Measurements from ENCODE around the gene WARS2.

The WARS2 gene

GRCh38 chr1:119015547-119015946 lies 124.9 kb downstream of the WARS2 start:
- DNase-seq (ENCODE audit: low spot score): no peak

DNA sequence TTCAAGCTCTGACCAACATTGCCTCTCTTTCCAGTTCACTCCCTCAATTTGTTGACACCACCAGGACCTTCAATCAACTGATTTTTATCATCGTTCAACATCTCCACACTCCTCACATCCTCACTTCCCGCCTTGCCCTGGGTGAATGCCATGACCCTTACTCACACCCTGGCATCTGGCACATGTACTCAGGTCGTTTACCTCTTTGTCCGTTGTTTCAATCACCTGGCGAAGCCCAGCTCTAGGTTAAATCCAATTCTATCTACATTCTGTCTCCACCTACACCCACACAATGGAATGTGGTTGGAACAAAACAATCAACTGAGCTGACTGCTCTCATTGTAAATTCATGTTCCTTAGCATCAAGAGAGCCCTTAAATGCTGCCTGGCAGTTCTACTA lies 128.1 kb downstream of the WARS2 start:
- DNase-seq (ENCODE audit: low spot score): no peak

GRCh38 chr1:119011706-119012105 lies 128.7 kb downstream of the WARS2 start:
- DNase-seq (ENCODE audit: low spot score): no peak

- DNase-seq (ENCODE audit: low spot score): no peak
Measured at GRCh38 chr1:119011116-119011515, 129.3 kb downstream of the WARS2 start.

DNA sequence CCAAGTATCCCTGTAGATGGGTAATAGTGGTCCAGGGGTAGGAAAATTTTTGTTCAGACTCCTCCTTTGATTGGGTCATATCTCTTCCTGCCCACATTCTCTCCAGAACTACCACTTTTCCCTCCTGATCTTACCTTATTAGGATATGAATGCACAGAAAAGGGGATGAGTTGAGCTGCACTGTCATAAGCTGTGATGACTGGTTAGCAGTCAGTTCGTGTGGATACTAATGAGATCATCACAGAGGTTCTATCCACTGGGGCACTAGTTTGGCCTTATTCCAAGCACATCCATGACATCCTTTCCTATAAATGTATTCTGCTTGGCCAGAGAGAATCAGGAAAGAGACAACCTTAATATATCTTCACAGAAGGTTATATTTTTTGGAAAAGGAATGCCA lies 130.3 kb downstream of the WARS2 start:
- DNase-seq (ENCODE audit: low spot score): no peak

DNA sequence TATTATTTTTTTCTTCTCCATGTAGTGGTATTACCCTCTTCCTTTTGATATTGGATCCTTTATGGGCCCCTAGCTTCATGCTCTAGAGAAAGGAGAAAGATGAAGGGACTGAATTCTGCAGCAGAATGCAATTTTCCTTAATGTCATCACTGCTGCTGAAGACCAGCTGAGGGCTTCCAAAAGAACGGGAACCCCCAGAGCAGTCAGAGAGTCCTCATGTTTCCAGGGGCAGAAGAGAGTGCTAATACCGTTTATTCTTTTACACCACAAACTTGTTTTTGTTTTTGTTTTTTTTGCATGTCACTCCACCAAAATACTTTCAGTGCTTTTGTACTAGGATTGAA lies 131.2 kb downstream of the WARS2 start:
- DNase-seq (ENCODE audit: low spot score): no peak

DNA sequence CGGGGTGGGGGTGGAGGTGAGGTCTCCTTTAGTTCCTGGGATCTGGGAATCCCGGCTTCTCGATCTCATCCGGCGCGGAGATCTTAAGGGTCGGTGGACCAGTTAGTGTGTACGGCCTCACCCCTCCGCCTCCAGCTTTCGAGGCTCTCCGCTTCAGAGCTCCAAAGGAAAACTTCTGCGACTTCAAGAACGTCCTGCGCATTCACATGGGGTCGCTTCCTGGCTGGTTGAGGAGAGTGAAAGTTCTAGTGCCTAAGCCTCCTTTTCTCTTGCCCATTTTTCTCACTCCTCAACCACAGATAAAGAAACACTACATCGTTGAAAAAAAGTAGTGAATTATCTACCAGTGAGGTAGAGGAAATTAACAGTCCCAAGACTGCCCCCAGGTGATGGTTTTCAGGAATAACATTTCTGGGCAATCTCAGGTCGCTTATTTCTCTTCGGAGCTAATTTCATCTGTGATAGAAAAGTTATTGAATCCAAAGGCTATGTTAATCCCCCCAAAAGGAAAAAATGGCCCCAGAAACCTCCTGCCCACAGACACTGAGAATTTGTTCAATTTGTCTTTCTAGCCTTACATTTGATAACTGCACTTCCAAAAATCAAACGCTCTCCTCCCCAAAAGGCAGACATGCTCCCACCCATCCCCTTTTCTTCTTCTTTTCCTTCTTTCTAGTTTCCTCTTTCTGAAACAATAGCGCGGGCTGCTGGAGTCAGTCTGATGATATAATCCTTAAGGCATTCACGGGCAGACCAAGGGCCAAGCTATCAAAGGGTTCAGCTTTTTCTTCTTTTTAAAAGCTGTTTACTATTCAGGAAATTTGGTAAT lies 131.8 kb downstream of the WARS2 start:
- DNase-seq (ENCODE audit: low spot score): peak; percentile 83

- no peak for DNase-seq (ENCODE audit: low spot score)
Measured at GRCh38 chr1:119007670-119008482, 132.6 kb downstream of the WARS2 start.

DNA sequence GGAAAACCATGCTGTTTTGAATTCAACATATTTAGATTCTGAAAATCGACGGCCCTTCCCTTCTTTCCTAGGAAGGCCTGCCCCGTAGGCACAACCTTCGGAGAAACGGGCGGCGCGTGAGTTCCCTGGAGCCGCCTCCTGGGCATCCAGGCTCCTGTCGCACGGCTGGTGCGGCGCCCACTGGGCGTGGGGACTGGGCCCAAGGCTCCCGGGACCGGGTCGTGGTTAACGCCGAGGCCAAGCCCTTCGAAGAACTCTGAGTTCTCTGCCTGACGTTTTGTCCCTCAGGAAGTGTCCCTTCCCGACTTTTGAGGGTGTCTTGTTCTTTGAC lies 133.1 kb downstream of the WARS2 start:
- DNase-seq (ENCODE audit: low spot score): no peak

GRCh38 chr1:119006406-119007279 lies 133.8 kb downstream of the WARS2 start:
- DNase-seq (ENCODE audit: low spot score): no peak

DNA sequence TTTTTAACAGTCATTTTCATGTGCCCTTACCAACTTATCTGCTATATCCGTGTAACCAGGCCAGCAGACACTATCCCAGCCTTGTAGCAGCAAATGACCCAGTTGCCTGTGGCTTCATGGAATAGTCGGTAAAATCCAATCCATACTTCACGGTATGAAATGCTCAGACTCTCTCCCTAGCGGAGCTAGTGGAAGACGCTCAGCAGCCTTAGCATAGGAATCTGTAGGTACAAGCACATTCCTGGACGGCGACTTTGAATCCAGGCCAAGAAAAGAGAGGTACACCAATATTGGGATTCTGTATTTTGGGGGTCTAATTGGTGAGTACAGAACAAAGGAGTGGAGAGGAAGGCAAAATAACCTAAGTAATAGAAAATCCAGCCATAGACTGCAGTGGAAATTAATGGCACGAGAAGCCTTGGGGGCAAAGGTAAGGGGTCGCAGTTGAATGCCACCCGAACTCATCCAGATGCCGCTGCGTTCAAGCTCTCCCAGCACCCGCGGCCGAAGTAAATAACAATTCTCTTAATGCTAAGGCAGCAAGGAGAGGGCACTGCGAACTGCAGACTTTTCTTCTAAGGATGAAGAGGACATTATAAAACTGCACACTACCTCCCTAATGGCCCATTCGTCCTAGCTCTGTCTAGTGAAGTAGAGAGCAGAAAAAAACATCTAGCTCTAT lies 134.6 kb downstream of the WARS2 start:
- DNase-seq (ENCODE audit: low spot score): no peak

- no peak for DNase-seq (ENCODE audit: low spot score)
Measured at GRCh38 chr1:119004781-119005180, 135.7 kb downstream of the WARS2 start.

DNA sequence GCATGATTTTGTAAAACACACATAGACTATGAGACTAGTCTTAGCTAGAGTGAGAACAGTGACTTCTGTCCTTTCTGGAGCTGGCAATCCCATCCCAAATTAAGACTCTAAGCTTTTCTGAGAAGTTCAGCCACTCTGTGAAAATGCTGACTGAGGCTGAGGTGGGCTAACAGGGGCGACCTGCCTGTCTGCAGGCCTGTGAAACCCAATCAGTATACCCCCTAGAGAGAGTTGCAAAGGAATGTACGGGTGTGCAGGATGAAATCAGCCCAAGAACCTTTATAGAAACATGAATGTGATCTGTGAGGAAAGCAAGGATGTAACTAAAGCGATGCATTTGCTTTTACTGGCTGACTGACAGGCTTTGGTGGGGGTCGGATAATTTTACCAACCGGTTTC lies 136.3 kb downstream of the WARS2 start:
- DNase-seq (ENCODE audit: low spot score): no peak

DNA sequence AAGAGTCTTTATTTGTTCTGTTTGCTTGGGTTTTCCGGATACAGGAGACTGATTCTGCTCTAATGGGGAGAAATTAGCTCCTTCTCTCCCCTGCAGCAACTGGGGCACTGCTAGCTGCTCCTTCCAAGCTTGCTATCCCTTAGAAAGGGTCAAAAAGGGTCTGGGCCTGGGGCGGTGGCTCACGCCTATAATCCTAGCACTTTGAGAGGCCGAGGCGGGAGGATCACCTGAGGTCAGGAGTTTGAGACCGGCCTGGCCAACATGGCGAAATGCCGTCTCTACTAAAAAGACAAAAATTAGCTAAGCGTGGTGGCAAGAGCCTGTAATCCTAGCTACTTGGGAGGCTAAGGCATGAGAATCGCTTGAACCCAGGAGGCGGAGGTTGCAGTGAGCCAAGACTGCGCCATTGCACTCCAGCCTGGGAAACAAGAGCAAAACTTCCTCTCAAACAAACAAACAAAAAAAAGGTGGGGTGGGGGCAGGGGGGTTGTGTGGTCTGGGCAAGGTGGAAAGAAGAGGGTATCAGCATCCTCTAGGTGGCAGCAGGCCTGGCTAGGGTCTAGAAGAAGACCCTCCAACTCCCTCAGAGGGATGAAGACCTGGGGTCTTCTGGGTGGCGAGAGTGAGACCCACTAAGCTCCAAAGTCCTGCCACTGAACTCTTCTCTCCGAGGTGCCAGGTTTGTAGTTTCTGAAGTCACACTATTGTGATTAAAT lies 136.9 kb downstream of the WARS2 start:
- DNase-seq (ENCODE audit: low spot score): no peak

GRCh38 chr1:119002028-119002686 lies 138.3 kb downstream of the WARS2 start:
- DNase-seq (ENCODE audit: low spot score): peak; percentile 65

DNA sequence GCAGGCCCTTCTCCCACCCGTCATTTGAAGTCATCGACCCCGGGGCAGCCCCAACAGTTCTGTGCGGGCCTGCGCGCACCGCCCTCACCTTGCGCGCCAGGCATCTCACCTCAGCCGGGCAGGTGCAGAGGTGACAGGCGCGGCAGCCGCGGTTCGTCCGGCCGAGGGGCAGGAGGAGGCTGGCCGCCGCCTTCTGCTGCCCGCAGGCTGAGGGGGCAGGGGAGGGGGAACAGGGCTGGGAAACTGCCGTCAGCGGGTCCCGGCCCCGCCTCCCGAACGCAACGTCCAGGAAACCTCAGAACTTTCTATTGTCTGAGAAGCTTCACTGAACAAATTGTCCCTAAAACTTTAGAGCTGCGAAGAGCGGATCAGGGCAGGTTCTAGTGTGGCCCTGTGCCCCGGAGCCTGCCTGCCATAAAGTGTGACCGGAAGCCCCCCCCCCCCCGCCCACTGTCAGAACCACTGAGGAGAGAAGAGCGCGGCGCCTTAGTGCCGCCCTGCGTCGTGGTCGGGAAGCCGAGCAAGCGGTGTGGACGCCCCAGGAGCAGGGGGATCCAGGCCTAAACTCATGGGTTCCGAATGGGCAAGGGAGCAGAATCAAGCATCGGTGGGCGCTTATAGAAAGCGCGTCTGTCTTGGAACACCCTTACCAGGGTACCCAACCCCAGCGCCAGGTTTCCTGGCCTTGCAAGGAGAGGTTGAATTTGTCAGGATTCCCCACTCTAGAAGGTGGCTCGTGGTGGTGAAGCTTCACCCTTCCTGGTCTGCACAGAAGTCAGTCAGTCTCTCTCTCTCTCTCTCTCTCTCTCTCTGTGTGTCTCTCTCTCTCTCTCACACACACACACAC lies 139.0 kb downstream of the WARS2 start:
- no peak for DNase-seq (ENCODE audit: low spot score)

- no peak for DNase-seq (ENCODE audit: low spot score)
Measured at GRCh38 chr1:119000371-119001180, 139.9 kb downstream of the WARS2 start.

GRCh38 chr1:118999348-119000071 lies 140.9 kb downstream of the WARS2 start:
- DNase-seq (ENCODE audit: low spot score): no peak

Measured in kidney capillary endothelial cell (primary cell).